Tibial nerve (tissue), 3 donors: ENCODE data around the gene ADAT2.

Source experiments
- POLR2A ChIP-seq, 2 donors: fragments of 450-650 bp; IDR thresholded peaks; one replicate each; pipeline ENCODE4 v1.6.1; 2017; ENCODE audit warnings: antibody characterized with exemption in 2 of 2, mild to moderate bottlenecking in 2 of 2, moderate library complexity in 2 of 2
- TF ChIP-seq, protein P1 (sequence below), 5 experiments: fragments of 200-600 bp in 3 of 5; fragments of 450-650 bp in 2 of 5; sonication (generic) in 3 of 5; IDR thresholded peaks; one replicate each; pipeline ENCODE4 v1.5.1; 2016 to 2019; ENCODE audit warnings: antibody characterized with exemption in 5 of 5, mild to moderate bottlenecking in 3 of 5, moderate library complexity in 2 of 5

DNA sequence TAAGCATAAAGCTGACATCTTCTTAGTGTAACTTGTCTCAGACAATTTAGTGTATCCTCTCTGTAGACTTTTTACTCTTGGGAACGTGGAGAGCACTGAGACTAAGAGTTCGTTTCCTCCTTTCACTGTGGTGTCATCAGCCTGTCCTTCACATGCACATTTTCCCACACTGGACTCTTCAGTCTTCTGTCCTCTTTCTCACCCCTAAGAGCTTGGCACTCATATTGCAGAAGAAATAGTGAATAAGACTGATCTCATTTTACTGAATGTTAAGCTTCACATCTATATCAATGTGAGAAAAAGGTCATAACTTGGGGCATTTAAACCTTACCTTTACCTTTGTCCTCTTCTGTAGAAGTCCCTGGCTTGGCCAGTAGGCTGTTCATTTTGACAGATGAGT is 35.5 kb upstream of the ADAT2 start:
- TF ChIP-seq, protein P1, sequence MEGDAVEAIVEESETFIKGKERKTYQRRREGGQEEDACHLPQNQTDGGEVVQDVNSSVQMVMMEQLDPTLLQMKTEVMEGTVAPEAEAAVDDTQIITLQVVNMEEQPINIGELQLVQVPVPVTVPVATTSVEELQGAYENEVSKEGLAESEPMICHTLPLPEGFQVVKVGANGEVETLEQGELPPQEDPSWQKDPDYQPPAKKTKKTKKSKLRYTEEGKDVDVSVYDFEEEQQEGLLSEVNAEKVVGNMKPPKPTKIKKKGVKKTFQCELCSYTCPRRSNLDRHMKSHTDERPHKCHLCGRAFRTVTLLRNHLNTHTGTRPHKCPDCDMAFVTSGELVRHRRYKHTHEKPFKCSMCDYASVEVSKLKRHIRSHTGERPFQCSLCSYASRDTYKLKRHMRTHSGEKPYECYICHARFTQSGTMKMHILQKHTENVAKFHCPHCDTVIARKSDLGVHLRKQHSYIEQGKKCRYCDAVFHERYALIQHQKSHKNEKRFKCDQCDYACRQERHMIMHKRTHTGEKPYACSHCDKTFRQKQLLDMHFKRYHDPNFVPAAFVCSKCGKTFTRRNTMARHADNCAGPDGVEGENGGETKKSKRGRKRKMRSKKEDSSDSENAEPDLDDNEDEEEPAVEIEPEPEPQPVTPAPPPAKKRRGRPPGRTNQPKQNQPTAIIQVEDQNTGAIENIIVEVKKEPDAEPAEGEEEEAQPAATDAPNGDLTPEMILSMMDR (IDR thresholded peaks at IDR 0.05), result no peak
- TF ChIP-seq POLR2A (IDR thresholded peaks at IDR 0.05), result no peak
